DMS53 (cell line): Measurements from ENCODE around the gene PNPLA5.
"Not testable (repeated sequence)": the region's sequence is repeated elsewhere in the genome, so short reads cannot be mapped to it uniquely, and the experiment has no call there.

Source experiments
- DNase-seq: peaks from one replicate; lab custom pipeline; 2025; lab: John Stamatoyannopoulos, UW

The PNPLA5 gene

DNA sequence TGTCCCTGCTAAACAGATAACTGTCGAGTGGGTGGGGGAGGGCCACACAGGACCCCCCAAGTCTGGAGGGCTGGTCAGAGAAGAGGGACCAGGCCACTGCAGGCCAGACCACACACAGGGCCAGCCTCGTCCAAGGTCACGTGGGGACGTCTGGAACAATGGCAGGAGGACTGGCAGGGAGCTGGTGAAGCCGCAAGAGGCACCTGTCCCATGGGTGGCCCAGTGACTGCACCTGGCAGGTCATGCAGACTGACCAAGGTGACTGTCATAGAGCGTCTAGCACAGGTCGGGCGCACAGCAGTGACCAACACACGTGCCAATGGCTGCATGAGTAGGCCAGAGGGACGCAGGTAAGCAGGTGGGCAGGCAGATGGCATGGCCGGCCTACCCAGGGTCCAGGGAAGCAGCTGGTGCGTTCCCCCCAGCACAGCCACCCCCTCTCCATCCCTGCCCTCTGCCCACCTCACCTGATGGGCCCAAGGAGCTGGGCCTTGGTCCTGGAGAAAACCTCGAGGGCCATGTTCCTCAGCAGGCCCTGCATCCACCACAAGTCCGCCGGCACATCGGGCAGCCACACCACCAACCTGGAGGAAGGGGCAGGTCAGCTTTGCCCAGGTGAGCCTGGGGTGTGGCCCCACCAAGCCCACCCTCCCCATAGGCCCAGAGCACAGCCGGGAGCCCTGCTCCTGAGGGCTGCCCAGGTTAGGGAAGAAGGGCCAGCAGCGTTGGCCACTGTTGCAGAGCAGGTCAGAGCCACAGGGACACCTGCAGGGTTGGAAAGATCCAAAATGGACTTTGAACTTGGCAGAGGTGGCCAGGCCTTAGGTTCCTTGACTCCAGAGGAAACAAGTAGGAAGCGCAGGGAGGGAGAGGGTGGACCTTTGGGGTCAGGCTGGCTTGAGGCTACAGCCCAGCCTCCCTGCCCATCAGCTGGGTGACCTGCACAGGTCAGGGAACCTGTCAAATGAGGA is 10.4 kb downstream of the PNPLA5 start:
- DNase-seq: no peak

DNA sequence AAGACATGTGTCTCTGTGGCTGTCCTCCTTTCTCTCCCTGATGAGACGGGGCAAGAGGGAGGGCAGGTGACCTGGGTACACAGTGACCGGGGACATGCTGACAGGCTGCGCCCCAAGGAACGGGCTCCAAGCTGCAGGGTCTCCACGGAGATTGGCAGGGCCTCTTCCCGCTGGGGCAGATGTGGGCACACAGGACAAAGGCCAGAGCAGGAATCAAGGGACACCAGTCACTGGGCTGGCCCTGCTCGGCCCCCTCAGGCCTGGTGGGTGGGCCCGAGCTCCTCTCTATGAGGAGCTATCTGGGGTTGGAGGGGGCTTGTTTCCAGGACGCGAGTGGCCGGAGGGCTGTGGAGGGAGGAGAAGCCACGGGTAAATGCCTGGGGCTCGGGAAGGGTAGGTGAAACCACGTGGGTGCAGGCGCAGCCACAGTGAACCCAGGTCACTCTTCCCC is 11.2 kb downstream of the PNPLA5 start:
- no peak for DNase-seq

DNA sequence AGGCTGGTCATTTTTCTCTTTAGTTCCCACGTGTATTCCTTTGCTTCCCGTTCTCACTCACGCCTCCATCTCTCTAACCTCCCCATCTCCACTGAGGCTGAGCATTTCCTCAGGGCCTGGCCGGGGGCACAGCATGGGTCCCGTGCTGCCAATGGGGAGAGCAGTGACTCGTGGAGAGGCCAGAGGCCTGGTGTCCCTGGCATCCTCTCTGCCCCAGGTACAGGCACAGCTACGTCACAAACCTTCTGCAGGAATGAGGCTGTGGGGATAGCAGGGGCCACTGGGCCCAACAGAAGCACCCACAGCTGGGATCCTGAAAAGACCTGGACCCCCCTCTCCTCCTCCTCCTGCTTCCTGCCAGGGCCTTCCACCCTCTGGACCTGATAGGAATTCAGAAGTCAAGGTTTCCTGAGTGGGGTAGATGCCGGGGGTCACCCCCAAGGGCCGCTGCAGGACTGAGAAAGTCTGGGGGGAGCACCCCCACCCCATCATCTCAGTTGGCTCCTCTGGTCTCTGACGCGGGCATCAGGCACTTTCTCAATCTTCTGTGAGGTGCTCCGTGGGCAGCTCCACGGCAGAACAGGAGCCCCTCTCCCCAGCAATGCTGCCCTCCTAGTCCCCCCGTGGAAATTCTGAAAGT is 11.8 kb downstream of the PNPLA5 start:
- no peak for DNase-seq

DNA sequence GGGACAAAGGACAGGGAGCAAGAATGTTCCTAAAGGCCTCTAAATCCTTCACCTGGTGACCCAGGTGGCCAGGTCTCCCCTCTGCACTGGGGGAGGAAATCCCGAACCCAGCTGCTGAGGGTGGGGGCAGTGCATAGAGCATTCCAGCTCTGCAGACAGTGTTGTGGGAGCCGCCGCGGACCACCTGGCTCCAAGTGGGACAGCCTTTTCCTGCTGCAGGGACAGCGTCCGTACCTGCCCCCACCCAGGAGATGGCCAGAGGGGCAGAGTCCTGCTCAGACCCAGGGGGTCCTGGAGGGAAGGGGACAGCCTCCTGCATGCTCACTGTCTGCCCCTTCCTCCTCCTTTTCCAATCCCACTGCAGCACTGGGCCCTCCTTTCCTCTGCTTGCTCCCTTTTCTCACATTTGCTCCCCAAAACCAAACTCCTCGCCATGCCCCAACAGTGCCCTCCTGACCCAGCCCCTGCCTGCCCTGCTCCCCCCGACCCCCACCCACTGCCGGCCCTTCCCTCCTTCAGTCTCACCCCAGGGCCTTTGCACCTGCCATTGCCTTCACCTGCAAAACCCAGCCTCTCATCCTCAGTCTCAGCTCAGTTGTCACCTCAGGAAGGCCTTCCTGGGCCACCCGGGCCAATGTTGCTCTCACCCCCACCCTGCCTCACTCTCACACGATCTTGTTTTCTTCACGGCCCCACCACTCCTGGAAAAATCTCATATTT is 12.8 kb downstream of the PNPLA5 start:
- no peak for DNase-seq

DNA sequence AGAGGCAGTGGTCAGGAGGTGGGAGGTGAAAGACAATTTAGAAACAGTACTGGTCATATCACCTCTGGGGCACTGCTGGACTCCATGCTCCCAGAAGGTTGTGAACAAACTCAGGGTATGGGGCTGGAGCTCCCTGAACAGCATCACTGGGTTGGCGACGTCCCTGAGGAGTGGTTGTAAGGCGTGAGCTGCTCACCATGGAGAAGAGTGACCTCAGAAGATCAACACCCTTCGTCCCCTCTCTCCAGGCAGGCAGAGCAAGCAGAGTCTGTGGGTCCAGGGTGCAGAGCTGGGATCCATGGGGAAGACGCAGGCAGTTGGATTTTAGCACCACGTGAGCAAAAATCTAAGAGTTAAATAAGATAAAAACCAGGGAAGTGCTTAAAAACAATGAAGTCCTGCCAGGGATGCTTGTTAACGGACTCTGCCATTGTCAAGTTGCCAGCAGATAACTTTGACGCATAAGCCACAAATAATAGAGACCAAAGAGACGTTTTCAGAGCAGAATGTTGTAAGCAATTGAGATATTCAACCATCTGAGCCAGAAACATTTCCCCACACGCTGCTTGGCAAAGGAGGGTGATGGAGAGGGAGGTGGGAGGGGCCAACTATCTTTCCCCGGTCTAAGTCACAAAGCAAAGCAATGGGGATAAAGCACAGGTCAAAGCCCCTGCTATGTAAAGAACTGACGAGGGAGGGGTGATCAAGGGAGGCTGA is 13.6 kb downstream of the PNPLA5 start:
- DNase-seq: no peak

DNA sequence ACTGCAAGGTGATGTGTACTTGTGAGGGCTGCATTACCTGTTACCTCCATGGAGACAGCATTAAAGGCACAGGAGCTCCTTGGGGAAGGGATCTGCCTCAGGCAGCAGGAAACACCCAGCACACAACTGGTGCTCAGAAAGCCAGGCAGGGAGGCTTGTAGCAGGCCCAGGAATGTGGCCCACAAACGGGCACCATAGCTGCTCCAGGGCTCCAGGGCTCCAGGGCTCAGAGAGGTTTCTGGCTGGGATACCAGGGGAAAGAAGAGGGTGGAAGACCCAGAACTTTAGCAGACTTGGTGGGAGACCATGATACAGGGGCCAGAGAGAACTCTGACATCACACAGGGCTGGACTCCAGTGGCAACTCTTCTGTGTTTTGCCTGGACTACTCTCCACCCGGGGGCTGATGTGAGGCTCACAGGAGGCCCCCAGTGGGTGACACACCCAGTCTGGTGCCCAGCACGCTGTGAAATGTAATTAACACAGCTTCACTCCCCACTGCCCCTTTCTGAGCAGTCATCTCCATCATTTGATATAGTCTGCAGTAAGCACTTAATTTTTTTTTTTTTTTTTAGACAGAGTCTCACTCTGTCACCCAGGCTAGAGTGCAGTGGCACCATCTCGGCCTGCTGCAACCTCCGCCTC is 14.8 kb downstream of the PNPLA5 start:
- DNase-seq: no peak

DNA sequence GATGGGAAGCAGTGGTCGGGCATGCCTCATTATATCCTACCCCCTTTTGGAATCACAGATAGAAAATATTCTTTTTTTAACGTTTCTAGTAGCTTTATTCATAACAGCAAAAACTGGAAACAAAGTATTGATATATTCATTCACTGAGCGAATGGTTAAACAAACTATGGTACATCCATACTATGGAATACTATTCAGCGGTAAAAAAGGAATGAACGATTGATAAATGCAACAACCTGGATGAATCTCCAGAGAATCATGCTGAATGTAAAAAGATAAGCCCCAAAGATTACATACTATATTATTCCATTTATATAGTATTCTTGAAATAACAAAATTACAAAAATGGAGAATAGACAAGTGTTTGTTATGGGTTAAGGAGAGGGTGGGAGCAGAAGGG is 22.0 kb downstream of the PNPLA5 start:
- DNase-seq: no peak

DNA sequence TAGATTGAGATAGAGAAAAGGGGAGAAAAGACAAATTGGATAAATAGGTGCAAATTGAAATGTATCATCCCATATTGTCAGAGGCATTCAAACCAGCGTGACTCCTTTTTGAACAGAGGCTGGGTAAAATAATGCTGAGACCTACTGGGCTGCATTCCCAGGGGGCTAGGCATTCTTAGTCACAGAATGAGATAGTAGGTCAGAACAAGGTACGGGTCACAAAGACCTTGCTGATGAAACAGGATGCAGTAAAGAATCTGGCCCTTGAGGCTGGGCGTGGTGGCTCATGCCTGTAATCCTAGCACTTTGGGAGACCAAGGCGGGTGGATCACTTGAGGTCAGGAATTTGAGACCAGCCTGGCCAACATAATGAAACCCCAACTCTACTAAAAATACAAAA is 22.8 kb downstream of the PNPLA5 start:
- not testable (repeated sequence) for DNase-seq

DNA sequence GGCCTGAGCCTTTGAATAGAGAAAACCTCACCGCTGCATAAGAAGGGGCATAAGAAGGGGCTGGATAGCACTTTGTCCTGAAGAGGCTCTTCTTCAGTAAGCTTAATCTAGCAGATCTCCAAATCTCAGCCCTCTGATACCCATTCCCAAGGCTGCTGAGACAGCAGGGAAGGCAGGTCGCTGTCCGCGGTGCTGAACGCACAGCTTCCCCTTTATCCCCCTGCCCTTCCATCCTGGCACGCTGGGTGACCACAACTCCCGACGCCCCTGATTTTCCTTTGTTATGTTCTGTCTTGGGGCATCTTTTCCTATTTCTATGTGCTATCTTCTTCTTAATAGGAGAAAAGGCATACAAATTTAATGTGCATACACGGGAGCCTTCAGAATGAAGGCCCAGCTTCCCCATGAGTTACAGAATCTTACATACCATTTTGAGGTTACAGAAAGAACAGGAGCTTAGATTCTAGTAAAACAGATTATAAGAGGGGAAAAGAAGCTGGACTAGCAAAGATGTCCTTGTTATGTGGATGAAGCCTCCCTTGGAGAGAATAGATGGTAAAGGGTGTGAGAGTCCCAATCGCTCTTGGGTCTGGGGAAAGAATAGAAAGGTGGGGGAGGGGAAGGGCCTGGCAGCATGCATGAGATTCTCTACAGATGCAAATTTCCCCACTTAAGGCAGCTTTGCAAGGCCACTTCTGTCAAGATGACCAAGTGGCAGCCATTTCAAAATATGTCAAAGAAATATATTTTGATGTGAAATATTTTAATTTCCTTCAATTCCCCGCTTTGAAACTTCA is 23.8 kb downstream of the PNPLA5 start:
- peak; percentile 23 for DNase-seq

DNA sequence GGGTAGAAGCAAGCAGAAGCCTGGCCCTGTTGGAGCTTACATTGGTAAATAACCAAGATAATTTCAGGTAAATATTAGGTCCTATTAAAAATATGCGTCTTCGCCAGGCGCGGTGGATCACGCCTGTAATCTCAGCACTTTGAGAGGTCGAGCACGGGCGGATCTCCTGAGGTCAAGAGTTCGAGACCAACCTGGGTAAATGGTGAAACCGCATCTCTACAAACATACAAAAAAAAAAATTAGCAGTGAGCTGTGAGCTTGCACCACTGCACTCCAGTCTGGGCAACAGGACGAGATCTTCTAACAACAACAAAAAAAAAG is 29.0 kb downstream of the PNPLA5 start:
- DNase-seq: no peak

DNA sequence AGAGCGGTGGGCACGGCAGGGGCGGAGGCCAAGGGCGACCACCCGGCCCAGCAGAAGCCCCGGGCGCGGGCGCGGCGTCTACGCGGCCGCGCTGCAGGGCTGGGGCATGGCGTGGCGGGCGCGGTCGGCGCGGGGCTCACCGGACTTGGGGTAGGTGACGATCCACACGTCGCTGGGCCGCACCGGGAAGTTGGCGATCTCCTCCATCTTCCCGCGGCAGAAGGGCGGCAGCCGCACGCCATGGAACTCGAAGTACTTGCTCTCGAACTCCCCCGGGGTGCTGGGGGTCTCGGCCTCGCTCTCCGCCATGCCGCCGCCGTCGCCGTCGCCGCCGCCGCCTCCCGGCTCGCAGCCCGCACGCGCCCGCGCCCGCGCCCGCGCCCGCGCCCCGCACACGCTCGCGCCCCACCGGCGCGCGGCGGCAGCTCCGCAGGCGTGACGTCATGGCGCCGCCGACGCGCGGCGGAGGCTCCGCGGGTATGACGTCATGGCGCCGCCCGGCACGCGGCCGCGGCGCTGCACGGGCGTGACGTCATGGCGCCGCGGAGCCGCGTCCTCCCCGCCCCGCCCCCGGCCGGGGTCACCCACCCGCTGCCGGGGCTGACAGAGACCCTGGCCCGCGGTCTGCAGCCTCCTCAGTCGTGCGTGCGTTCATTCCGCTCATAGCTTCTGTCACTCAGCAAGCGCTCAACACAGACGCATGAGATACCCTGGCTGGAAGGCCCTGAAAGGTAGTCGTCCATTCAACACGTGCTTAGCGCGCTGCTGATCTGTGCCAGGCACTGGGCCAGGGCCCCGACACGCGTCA is 29.5 kb downstream of the PNPLA5 start, which contains the start of gene SULT4A1:
Gene SULT4A1 (minus strand): TSS at position 440 of the 808 bp plus-strand sequence. CDS start 131 bp downstream, at position 309.
- peak; percentile 87 for DNase-seq

DNA sequence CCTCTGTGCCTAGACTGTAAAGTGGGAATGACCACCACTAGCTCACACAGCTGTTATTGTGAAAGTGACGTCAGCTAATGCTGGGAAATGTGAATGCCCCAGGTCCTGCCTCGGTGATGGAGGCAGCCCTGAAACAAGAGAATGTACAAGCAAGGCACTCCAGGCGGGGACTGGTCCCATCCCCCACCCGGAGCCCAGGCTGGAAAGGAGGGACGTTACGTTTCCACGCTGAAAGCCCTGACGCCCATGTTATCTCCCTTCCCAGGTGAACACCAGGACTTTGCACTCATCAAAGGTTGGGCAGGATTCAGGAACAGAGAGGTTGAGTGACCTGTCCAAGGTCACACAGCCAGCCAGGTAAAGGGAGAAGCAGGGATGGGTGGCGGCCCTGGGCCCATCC is 30.3 kb downstream of the PNPLA5 start:
- peak; percentile 53 for DNase-seq

DNA sequence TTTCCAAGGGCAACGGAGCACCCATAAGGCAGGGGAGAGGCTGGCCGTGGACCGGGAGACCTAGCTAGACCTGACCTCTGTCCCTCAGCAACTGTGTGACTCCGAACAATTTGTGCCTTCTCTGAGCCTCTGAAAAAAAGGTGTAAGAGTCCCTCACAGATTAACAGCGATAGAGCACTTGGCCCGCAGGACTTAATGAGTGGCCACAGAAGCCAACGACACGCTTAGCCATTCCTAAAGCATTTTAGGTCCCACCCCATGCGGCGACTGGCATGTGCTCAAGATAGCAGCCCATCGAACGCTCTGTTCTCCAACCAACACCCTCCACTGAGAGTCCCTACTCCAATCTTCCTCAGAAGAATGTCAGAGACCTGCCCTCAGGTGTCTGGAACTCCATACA is 31.0 kb downstream of the PNPLA5 start:
- no peak for DNase-seq

DNA sequence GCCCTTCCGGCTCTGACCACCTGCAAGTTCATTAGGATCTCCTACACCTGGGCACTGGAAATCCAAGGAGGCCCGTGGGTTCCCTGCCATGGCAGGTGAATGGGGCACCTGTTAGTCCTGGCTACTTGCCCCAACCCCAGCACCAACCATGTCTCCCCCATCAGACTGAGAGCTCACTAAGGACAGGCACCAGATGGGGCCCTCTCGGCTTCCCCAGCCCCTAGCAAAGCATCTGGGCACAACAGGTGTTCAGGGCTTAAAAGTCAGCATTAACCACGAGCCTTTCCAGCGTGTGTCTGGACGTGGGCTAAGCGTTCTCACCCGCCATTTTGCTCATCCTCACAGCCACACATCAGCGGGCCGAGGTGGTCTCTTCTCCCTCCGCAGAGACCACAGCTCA is 31.7 kb downstream of the PNPLA5 start:
- no peak for DNase-seq

DNA sequence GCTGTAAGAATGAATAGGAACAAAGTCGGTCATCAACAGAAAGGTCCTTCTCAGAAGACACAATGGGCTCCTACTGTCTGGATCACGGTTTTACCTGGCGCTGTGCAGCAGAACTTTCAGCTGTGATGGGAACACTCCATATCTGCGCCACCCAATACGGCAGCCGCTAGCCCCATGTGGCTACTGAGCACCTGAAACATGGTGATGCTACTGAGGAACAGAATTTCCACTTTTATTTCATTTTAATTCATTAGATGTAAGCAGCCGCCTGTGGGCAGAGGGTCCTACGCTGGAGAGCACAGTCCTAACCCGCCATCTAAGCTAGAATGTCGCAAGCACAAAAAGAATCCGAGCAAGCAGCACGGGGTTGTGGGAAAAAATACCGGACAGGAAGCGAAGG is 32.2 kb downstream of the PNPLA5 start:
- no peak for DNase-seq

DNA sequence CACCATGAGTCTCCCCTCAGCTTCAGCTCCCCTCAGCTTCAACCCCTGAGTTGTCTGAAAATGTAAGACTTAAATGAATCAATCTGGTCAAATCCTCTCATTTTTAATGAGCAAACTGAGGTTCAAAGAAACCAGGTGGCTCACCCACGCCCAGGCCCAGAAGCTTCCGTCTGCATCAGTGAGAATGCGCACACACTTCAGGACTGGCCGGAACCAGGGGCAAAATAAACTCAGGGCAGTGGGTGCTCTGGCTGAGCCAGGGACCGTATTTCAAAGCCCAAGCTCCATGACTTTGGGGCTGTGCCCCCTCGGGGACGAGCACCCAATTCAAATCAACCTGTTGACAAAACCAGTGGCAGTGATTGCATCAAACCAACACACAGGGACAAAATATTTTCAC is 32.6 kb downstream of the PNPLA5 start:
- DNase-seq: no peak

DNA sequence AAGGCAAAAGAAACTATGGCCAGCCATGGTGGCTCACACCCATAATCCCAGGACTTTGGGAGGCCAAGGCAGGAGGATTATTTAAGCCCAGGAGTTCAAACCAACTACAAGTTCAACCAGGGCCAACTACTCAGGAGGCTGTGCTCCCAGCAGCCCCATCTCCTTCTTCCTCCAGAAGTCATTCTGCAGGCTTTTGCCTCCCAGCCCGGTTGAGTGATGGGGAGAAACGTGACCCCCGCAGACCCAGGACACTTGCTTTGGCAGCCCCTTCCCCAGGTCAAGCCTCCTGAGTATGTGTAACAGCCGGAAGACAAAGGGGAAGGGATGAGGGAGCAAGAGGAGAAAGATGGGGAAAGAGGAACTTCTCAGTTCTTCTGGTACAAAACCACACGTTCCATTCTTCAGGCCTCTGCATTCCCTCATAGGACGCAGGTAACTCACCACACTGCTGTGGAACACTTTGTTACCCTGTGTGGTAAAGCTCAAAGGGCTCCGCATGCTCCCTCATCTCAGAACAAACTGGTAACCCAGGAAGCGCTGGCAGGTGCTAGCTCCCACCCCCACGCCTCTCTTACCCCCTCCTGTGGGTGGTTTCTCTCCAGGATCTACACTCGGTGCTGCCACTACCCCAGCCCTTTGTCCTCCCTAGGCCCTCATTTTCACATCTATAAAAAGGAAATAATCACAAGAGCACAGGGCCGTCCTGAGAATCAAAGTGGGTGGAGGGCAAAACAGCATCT is 33.5 kb downstream of the PNPLA5 start:
- DNase-seq: no peak

DNA sequence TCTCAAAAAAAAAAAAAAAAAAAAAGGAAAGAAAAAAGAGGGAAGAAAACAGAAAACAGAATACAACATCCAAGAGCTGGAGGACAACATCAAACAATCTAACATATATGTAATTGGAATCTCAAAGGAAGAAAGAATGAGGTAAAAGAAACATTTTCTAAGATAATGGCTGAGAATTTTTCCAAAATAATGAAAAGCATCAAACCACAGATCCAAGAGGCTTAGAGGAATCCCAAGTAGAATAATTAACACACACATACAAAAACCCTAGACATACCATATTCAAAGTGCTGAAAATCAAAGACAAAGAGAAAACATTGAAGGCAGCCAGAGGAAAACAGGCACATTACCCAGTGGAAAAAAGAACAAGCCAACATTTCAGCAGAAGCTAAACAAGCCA is 34.4 kb downstream of the PNPLA5 start:
- no peak for DNase-seq

DNA sequence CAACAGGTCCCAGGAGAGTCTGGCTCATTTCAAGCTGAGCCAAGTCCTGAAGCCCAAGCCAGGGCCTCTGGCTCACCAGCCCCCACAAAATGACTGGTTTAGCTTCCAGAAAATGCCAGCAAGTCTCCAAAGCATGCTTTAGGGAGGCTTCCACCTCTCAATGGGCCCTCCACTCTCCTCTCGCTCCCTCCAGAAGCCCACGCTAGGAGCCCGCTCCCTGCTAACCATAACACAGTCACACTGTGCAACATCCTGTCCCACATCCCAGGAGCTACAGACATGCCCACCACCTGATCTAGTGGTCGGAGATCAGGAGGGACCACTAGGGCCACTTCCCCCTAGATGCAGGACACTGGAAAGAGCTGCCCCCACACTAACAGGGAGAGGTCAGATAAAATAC is 36.4 kb downstream of the PNPLA5 start:
- no peak for DNase-seq
